ENCODE results near the gene C5. TPM values are rescaled to one million over a fixed set of nuclear protein-coding genes. Genes with fewer than 3 reads are reported as not detected.

Gene C5
- total RNA-seq, 1 experiment from 2014 or later = 0.66 TPM

GRCh38 chr9:121048175-121048574 is 1.9 kb downstream of the C5 start (continued):
- TF ChIP-seq MAX (IDR thresholded peaks at IDR 0.05) = no peak

- no peak overlapping the region for H3K4me2 ChIP-seq (ENCODE audit: low read length)
- no peaks in the 10 kb centered on the region for H3K9me3 ChIP-seq (ENCODE audit: control insufficient read depth in 1 of 2, insufficient read depth in 1 of 2, low read depth in 1 of 2, low read length in 2 of 2)
- H3K4me1 ChIP-seq (ENCODE audit: control insufficient read depth in 1 of 2, insufficient read depth in 2 of 2, low read length in 2 of 2) = peaks cover 4 to 7% of the 10 kb centered on the region in 2 experiments; a peak in 3 of 4 replicates
- TF ChIP-seq EGR1 (IDR thresholded peaks at IDR 0.05; ENCODE audit: low read depth) (no peak), ELF1 (IDR thresholded peaks at IDR 0.05; ENCODE audit: borderline replicate concordance, low read depth) (no peak), REST (IDR thresholded peaks at IDR 0.05; ENCODE audit: low read depth) (no peak), JUND (IDR thresholded peaks at IDR 0.05) (no peak), EZH2 (IDR thresholded peaks at IDR 0.05) (no peak), POLR2A (IDR thresholded peaks at IDR 0.05; ENCODE audit: borderline replicate concordance, extremely low read depth, insufficient read depth, insufficient read length) (no peak), ZFX (IDR thresholded peaks at IDR 0.05) (no peak), SIN3A (IDR thresholded peaks at IDR 0.05; ENCODE audit: low read depth) (no peak), POLR2AphosphoS5 (IDR thresholded peaks at IDR 0.05; ENCODE audit: low read depth, low read length) (no peak), RAD21 (IDR thresholded peaks at IDR 0.05; ENCODE audit: low read depth) (no peak), YY1 (IDR thresholded peaks at IDR 0.05; ENCODE audit: extremely low read depth, insufficient replicate concordance, low read depth, low read length) (no peak), MAX (IDR thresholded peaks at IDR 0.05) (no peak), CEBPB (IDR thresholded peaks at IDR 0.05; ENCODE audit: low read depth) (no peak), FOSL1 (IDR thresholded peaks at IDR 0.05; ENCODE audit: low read depth) (no peak), SP1 (IDR thresholded peaks at IDR 0.05; ENCODE audit: low read depth) (no peak), CTCF (IDR thresholded peaks at IDR 0.05 in 2 of 3, conservative IDR thresholded peaks at IDR 0.05 in 1 of 3; ENCODE audit: borderline replicate concordance in 1 of 3, insufficient read depth in 1 of 3, low read depth in 2 of 3, low read length in 2 of 3) (no peak), EZH2phosphoT487 (IDR thresholded peaks at IDR 0.05; ENCODE audit: borderline replicate concordance) (no peak), ATF3 (IDR thresholded peaks at IDR 0.05) (no peak), ZNF274 (IDR thresholded peaks at IDR 0.05; ENCODE audit: low read depth, low read length) (no peak), SRF (IDR thresholded peaks at IDR 0.05; ENCODE audit: low read depth) (no peak)
- no peaks in the 10 kb centered on the region for H3K79me2 ChIP-seq (ENCODE audit: insufficient read depth, low read length)
- H4K20me1 ChIP-seq (ENCODE audit: insufficient read depth) = no peaks in the 10 kb centered on the region
- H3K27ac ChIP-seq (ENCODE audit: low read depth, low read length) = no peak overlapping the region
- RAD21 ChIA-PET (ENCODE audit: low non-redundant PET in 1 of 2, low total read pairs in 2 of 2, uncharacterized antibody in 2 of 2, unreplicated experiment in 2 of 2) = no interaction called here
- no peak for ATAC-seq
- CTCF ChIA-PET = interaction anchor here (6.3 kb wide), 1 partner anchor 21 kb away, joined by 25 read pairs; no protein-coding TSS in a partner anchor
- BruUV-seq (replicated peaks) = no TSS peak
- no peaks in the 10 kb centered on the region for H3K36me3 ChIP-seq (ENCODE audit: control insufficient read depth in 1 of 2, insufficient read depth in 2 of 2, low read length in 2 of 2)
- no peak overlapping the region for H3K9ac ChIP-seq (ENCODE audit: low read length)
- H2AFZ ChIP-seq (ENCODE audit: low read depth, low read length, poor library complexity, severe bottlenecking) = no peak overlapping the region
- no peak overlapping the region for H3K4me3 ChIP-seq (replicated peaks in 1 of 2; ENCODE audit: low read depth in 1 of 2, low read length in 2 of 2)
- POLR2A ChIA-PET = no interaction called here
- no peak for DNase-seq (ENCODE audit: low read depth, low spot score)
- H3K27me3 ChIP-seq (ENCODE audit: insufficient read depth, low read length) = no peaks in the 10 kb centered on the region
- no peaks in the 10 kb centered on the region for H3K9me2 ChIP-seq (ENCODE audit: insufficient read depth)
- intact Hi-C loops (cut with micrococcal nuclease) = no loop called here
Measured at GRCh38 chr9:121038804-121039203, 11.3 kb downstream of the C5 start.

Measured in HCT116 (cell line).